Osteocyte (in vitro differentiated cells): ENCODE measurements around the gene ETS1. TPM values are rescaled to one million over a fixed set of nuclear protein-coding genes. Genes with fewer than 3 reads are reported as not detected.

Source experiments
- DNase-seq: peaks from one replicate; pipeline ENCODE4 v3.0.0; 2021; ENCODE audit warnings: mixed read lengths; ENCODE audit not compliant: unreplicated experiment; ENCODE audit errors: extremely low spot score
- H3K27ac Mint-ChIP-seq: one replicate; pipeline ENCODE4 v1.8.0; 2021; ENCODE audit warnings: mild to moderate bottlenecking, mixed read lengths; ENCODE audit not compliant: unreplicated experiment
- H3K27me3 Mint-ChIP-seq: one replicate; pipeline ENCODE4 v1.8.0; 2021; ENCODE audit warnings: mixed read lengths; ENCODE audit not compliant: unreplicated experiment
- H3K36me3 Mint-ChIP-seq: one replicate; pipeline ENCODE4 v1.8.0; 2021; ENCODE audit warnings: mixed read lengths; ENCODE audit not compliant: unreplicated experiment
- H3K4me1 Mint-ChIP-seq: one replicate; pipeline ENCODE4 v1.8.0; 2021; ENCODE audit warnings: mixed read lengths; ENCODE audit not compliant: unreplicated experiment
- H3K4me3 Mint-ChIP-seq: one replicate; pipeline ENCODE4 v1.8.0; 2021; ENCODE audit warnings: mild to moderate bottlenecking, moderate library complexity, mixed read lengths; ENCODE audit not compliant: unreplicated experiment
- H3K9me3 Mint-ChIP-seq: one replicate; pipeline ENCODE4 v1.8.0; 2021; ENCODE audit warnings: mixed read lengths; ENCODE audit not compliant: unreplicated experiment
- total RNA-seq: library from RNA; stranded (reverse); gene quantifications from 2 replicates; pipeline ENCODE4 v1.2.1, GENCODE V29; 2021
- TF ChIP-seq, protein P1 (sequence below): fragments of 200-600 bp; sonication (generic); IDR thresholded peaks from 2 replicates; pipeline ENCODE4 v1.5.0; 2021; ENCODE audit warnings: antibody characterized with exemption, mild to moderate bottlenecking, moderate library complexity

ETS1 gene
- total RNA-seq, 1 donor from 2014 or later = 77.9 TPM

DNA sequence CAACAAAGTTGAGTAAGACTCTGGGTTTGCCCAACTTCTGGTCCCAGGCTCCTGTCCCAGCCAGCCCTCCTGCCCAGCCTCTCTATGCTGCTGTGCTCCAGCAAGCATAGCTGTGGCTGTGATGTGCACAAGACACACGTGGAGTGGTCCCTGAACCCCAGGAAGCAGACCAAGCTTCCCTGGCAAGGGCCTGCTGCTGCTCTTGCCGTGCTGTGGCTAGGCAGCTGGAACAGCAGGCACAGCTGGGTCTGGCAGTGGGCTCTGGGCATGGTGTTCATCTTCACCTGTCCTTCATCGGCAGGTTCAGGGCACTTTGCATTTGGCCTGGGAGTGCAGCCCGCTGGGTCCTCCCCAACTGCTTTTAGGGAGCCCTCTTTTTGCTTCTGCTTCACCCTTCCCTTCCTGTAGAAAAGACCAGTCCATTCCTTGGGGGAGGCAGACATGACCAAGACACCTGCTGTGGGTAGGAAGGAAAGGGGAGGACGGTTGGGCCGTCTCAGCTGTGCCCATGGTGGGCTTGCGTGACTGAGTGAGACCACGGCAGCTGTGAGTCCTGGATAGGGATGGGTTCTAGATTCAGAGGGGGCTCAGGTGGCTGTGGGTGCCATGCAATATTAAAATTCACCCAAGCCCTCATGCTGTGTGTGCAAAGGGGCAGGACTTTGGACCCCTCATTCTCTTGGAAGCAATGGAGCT, 26.1 kb upstream of the ETS1 start:
- peaks cover 10% of the 10 kb centered on the region for H3K27me3 Mint-ChIP-seq

DNA sequence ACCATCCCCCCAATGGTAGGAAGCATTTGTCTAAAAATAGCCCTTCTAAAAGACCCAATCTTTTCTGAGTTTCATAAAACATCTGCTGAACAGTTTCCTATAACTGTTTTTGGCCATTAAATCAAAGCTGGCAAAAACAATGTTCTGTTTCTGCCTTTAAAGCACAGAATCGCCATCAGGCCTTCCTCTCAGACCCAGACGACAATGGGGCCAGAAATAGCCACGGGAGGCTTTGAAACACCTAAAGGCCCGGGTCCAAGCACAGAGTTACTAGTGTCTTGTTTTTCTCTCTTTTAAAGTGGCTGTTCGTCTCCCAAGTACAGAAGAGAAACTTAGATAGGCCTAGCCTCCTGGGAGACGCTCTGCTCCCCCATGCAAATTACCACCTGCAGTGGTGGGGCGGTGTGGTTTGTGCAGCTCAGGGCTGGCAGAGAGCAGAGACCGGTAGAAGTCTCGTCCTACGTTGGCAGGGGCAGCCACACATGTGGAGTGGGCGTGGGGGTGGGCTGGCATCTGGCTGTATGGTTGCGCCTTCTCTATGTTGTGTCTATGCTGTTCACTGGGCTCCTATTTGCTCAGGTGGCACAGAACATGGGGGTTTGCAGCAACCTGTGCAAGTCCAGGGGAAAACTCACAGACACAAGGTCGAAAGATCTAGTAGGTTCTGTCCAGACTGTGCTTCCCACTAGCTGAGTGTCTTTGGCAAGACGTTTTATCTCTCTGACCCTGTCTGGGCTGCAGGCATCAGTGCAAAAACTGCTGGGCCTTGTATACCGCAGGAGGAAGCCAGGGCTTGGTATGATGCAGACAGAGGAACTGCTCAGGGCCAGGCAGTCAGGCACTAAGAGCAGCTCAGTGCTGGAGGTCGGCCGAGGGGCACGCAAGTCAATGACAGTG, 23.6 kb upstream of the ETS1 start:
- Mint-ChIP-seq H3K27ac (no peak overlapping the region), H3K4me1 (no peaks in the 10 kb centered on the region), H3K27me3 (peaks cover 10% of the 10 kb centered on the region), H3K4me3 (no peak overlapping the region), H3K9me3 (no peaks in the 10 kb centered on the region), H3K36me3 (no peaks in the 10 kb centered on the region)
- no peak for DNase-seq
- TF ChIP-seq, protein P1, sequence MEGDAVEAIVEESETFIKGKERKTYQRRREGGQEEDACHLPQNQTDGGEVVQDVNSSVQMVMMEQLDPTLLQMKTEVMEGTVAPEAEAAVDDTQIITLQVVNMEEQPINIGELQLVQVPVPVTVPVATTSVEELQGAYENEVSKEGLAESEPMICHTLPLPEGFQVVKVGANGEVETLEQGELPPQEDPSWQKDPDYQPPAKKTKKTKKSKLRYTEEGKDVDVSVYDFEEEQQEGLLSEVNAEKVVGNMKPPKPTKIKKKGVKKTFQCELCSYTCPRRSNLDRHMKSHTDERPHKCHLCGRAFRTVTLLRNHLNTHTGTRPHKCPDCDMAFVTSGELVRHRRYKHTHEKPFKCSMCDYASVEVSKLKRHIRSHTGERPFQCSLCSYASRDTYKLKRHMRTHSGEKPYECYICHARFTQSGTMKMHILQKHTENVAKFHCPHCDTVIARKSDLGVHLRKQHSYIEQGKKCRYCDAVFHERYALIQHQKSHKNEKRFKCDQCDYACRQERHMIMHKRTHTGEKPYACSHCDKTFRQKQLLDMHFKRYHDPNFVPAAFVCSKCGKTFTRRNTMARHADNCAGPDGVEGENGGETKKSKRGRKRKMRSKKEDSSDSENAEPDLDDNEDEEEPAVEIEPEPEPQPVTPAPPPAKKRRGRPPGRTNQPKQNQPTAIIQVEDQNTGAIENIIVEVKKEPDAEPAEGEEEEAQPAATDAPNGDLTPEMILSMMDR = no peak

More for the DNA sequence above, 26.1 kb upstream of the ETS1 start:
- H3K36me3 Mint-ChIP-seq = no peaks in the 10 kb centered on the region
- H3K9me3 Mint-ChIP-seq = no peaks in the 10 kb centered on the region
- TF ChIP-seq, protein P1 = no peak
- H3K4me3 Mint-ChIP-seq = no peak overlapping the region
- H3K4me1 Mint-ChIP-seq = no peaks in the 10 kb centered on the region
- no peak overlapping the region for H3K27ac Mint-ChIP-seq
- no peak for DNase-seq

GRCh38 chr11:128609785-128610184, 22.4 kb upstream of the ETS1 start:
- Mint-ChIP-seq H3K27ac (no peak overlapping the region), H3K27me3 (peaks cover 7% of the 10 kb centered on the region)

DNA sequence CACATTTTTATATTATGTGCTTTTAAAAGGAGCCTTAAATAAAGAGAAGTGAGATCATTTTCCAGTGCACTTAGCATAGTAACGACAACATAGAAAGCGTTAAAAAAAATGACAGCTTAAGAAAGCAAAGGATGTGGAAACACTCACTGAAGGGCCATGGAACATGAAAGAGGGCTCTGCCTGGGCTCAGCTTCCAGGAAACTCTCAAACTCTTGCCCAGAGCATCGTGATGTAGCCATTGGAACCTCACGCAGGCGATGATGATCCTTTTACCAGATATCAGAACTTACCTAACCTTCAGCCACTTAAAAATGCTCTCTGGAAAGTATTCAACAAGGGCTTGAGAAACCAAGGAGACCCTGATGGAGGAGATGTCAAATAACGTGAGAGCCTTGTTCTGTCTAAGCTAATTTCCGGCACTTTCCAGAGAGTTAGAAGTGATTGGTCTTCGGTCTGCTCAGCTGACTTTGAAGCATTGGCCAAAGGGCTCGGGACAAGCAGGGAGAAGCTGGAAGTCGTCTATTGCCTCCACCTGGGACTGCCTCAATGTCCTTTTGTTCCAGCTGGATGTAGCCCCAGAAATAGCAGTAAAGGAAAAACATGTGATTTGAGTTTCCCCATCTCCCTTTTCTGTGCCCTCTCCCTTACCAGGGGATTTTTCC, 21.5 kb upstream of the ETS1 start:
- no peak overlapping the region for H3K27ac Mint-ChIP-seq
- no peak overlapping the region for H3K4me3 Mint-ChIP-seq
- H3K36me3 Mint-ChIP-seq = no peaks in the 10 kb centered on the region
- H3K9me3 Mint-ChIP-seq = no peaks in the 10 kb centered on the region
- H3K27me3 Mint-ChIP-seq = peaks cover 4% of the 10 kb centered on the region
- TF ChIP-seq, protein P1 = no peak
- H3K4me1 Mint-ChIP-seq = no peaks in the 10 kb centered on the region
- no peak for DNase-seq

More at GRCh38 chr11:128609785-128610184, 22.4 kb upstream of the ETS1 start:
- no peak for DNase-seq
- no peak overlapping the region for H3K4me3 Mint-ChIP-seq
- TF ChIP-seq, protein P1 = no peak
- H3K4me1 Mint-ChIP-seq = no peaks in the 10 kb centered on the region
- no peaks in the 10 kb centered on the region for H3K36me3 Mint-ChIP-seq
- H3K9me3 Mint-ChIP-seq = no peaks in the 10 kb centered on the region

DNA sequence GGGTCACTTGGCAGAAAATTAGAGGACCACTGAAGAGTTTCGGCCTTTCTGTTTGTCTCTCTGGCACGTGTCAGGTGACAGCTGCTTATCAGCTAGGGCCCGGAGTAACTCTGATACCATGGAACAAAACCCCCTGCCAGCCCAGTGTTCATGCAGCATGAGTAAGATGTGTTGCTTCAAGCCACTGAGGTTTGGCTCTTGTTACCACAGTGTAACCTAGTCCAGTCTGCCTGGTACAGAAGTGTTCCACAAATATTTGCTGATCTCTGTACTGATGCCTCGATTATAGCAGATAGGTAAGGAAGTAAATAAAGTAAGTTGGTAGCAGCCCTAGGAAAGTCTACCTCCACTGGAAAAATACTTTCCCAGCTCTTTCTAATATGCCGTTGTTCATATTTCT, 20.5 kb upstream of the ETS1 start:
- peaks cover 4% of the 10 kb centered on the region for H3K27me3 Mint-ChIP-seq
- no peak overlapping the region for H3K4me3 Mint-ChIP-seq
- TF ChIP-seq, protein P1 = no peak
- DNase-seq = no peak
- no peak overlapping the region for H3K27ac Mint-ChIP-seq
- no peaks in the 10 kb centered on the region for H3K36me3 Mint-ChIP-seq
- no peaks in the 10 kb centered on the region for H3K4me1 Mint-ChIP-seq
- no peaks in the 10 kb centered on the region for H3K9me3 Mint-ChIP-seq
